Endodermal cell (in vitro differentiated cells): Measurements from ENCODE around the gene DGKK. TPM values are rescaled to one million over a fixed set of nuclear protein-coding genes. Genes with fewer than 3 reads are reported as not detected.
"Not testable (repeated sequence)": the region's sequence is repeated elsewhere in the genome, so short reads cannot be mapped to it uniquely, and the experiment has no call there.

Source experiments
- DNase-seq: peaks from one replicate; pipeline ENCODE4 v3.0.0-alpha.2; 2017
- H3K27ac ChIP-seq: 2 replicates; pipeline ENCODE4 v1.5.1; 2013; ENCODE audit warnings: mild to moderate bottlenecking, low read depth, low read length, moderate library complexity
- H3K27me3 ChIP-seq: 2 replicates; pipeline ENCODE4 v1.6.1; 2013; ENCODE audit warnings: mild to moderate bottlenecking, low read length, moderate library complexity; ENCODE audit not compliant: insufficient read depth, control insufficient read depth, poor library complexity, severe bottlenecking
- H3K36me3 ChIP-seq: 2 replicates; pipeline ENCODE4 v1.7.0; 2013; ENCODE audit warnings: mild to moderate bottlenecking, low read length, moderate library complexity; ENCODE audit not compliant: control insufficient read depth, insufficient read depth
- H3K4me1 ChIP-seq: one replicate; pipeline ENCODE4 v1.7.0; 2013; ENCODE audit warnings: low read length; ENCODE audit not compliant: control insufficient read depth, insufficient read depth
- H3K4me3 ChIP-seq: 2 replicates; pipeline ENCODE4 v1.5.1; 2013; ENCODE audit warnings: mild to moderate bottlenecking, low read length, moderate library complexity
- H3K9ac ChIP-seq: 2 replicates; pipeline ENCODE4 v1.6.1; 2013; ENCODE audit warnings: mild to moderate bottlenecking, low read length, moderate library complexity; ENCODE audit not compliant: poor library complexity, severe bottlenecking; ENCODE audit errors: extremely low read depth
- H3K9me3 ChIP-seq: 2 replicates; pipeline ENCODE4 v1.6.1; 2013; ENCODE audit warnings: mild to moderate bottlenecking, low read length, moderate library complexity; ENCODE audit not compliant: control insufficient read depth
- H3K27ac Mint-ChIP-seq: 2 replicates; pipeline ENCODE4 v1.8.0; 2020; ENCODE audit warnings: mixed read lengths
- H3K27me3 Mint-ChIP-seq: 2 replicates; pipeline ENCODE4 v1.8.0; 2021; ENCODE audit warnings: mild to moderate bottlenecking, mixed read lengths; ENCODE audit not compliant: insufficient read depth
- H3K36me3 Mint-ChIP-seq: 2 replicates; pipeline ENCODE4 v1.8.0; 2020; ENCODE audit warnings: low read depth, mixed read lengths
- H3K4me1 Mint-ChIP-seq: 2 replicates; pipeline ENCODE4 v1.8.0; 2020; ENCODE audit warnings: mixed read lengths
- H3K4me3 Mint-ChIP-seq: 2 replicates; pipeline ENCODE4 v1.8.0; 2020; ENCODE audit warnings: mild to moderate bottlenecking, moderate library complexity, mixed read lengths
- H3K9me3 Mint-ChIP-seq: 2 replicates; pipeline ENCODE4 v1.8.0; 2020; ENCODE audit warnings: mild to moderate bottlenecking, mixed read lengths
- WGBS, 2 experiments: methylation state at CpG; one replicate each; pipeline versions ENCODE4 v1.1.5 to v1.1.7; 2013; ENCODE audit warnings: missing lambda C conversion rate in 2 of 2, mixed read lengths in 1 of 2; ENCODE audit not compliant: insufficient coverage in 1 of 2, insufficient read length in 1 of 2; 5-methylcytosine and 5-hydroxymethylcytosine counted together
- total RNA-seq, 2 donors: library from RNA; stranded (reverse); fragmentation: NEBNext Ultra II Directional in 1 of 2; extraction: Animal tissue kit (Norgen Biotek cat#: 25700) in 1 of 2; gene quantifications; 2 replicates in 1 of 2; 3 replicates in 1 of 2; pipeline ENCODE4 v1.2.1, GENCODE V29; 2021
- TF ChIP-seq, protein P1 (sequence below): fragments of 200-600 bp; sonication (generic); conservative IDR thresholded peaks from 2 replicates; pipeline ENCODE4 v1.5.0; 2021; ENCODE audit warnings: antibody characterized with exemption, mild to moderate bottlenecking

Gene DGKK
- total RNA-seq, 2 donors from 2014 or later: 3.5 to 4.8 TPM

GRCh38 chrX:50333308-50333707 lies 137.3 kb downstream of the DGKK start:
- Mint-ChIP-seq H3K27me3 (no peaks in the 10 kb centered on the region), H3K9me3 (peaks cover 62% of the 10 kb centered on the region), H3K4me3 (no peak overlapping the region), H3K4me1 (no peaks in the 10 kb centered on the region), H3K27ac (no peak overlapping the region), H3K36me3 (no peaks in the 10 kb centered on the region)
- no peaks in the 10 kb centered on the region for H3K36me3 ChIP-seq
- no peak overlapping the region for H3K4me3 ChIP-seq
- H3K9me3 ChIP-seq: no peaks in the 10 kb centered on the region
- no peak for DNase-seq
- 91 to 100% methylated on average over 3 to 6 of the region's 6 CpGs for WGBS, 2 experiments
- TF ChIP-seq, protein P1, sequence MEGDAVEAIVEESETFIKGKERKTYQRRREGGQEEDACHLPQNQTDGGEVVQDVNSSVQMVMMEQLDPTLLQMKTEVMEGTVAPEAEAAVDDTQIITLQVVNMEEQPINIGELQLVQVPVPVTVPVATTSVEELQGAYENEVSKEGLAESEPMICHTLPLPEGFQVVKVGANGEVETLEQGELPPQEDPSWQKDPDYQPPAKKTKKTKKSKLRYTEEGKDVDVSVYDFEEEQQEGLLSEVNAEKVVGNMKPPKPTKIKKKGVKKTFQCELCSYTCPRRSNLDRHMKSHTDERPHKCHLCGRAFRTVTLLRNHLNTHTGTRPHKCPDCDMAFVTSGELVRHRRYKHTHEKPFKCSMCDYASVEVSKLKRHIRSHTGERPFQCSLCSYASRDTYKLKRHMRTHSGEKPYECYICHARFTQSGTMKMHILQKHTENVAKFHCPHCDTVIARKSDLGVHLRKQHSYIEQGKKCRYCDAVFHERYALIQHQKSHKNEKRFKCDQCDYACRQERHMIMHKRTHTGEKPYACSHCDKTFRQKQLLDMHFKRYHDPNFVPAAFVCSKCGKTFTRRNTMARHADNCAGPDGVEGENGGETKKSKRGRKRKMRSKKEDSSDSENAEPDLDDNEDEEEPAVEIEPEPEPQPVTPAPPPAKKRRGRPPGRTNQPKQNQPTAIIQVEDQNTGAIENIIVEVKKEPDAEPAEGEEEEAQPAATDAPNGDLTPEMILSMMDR: no peak
- no peaks in the 10 kb centered on the region for H3K4me1 ChIP-seq
- H3K27ac ChIP-seq: no peak overlapping the region
- H3K9ac ChIP-seq: no peak overlapping the region
- H3K27me3 ChIP-seq: no peaks in the 10 kb centered on the region

GRCh38 chrX:50332668-50333067 lies 138.0 kb downstream of the DGKK start:
- not testable (repeated sequence) for H3K4me1 Mint-ChIP-seq, H3K4me1 ChIP-seq, H3K27ac ChIP-seq, H3K4me3 Mint-ChIP-seq, H3K36me3 ChIP-seq, DNase-seq, H3K4me3 ChIP-seq, H3K9me3 ChIP-seq, H3K36me3 Mint-ChIP-seq, H3K27me3 Mint-ChIP-seq, H3K9ac ChIP-seq, H3K27me3 ChIP-seq, H3K27ac Mint-ChIP-seq
- WGBS, 2 experiments: 47% methylated on average over 3 of the region's 5 CpGs; no CpG with 5 or more reads in 1 of the 2 experiments
- H3K9me3 Mint-ChIP-seq: peaks cover 62% of the 10 kb centered on the region
- TF ChIP-seq, protein P1: peak; percentile 62

DNA sequence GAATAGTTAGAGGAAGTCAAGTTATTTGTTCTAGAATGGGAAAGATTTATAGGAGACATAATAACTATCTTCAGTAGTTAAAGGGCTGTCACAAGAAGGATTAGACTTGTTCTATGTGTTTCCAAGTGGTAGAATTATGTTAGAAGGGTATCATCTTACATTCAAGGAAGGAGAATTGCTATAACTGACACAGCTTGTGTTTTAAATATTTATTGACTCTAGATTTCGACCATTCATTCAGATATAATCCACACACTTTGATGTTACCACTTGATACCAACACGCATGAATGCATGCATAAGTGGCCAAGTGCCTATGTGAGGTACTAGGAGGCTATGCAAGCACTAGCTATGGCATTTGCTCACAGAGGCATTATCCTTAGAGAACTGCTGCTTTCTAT lies 143.4 kb downstream of the DGKK start:
- no peaks in the 10 kb centered on the region for H3K4me1 Mint-ChIP-seq
- H3K27ac ChIP-seq: no peak overlapping the region
- 88% methylated on average over 1 of the region's 2 CpGs; no CpG with 5 or more reads in 1 of the 2 experiments for WGBS, 2 experiments
- no peak overlapping the region for H3K27ac Mint-ChIP-seq
- peaks cover 50% of the 10 kb centered on the region for H3K9me3 Mint-ChIP-seq
- H3K9me3 ChIP-seq: no peaks in the 10 kb centered on the region
- no peak for DNase-seq
- no peaks in the 10 kb centered on the region for H3K4me1 ChIP-seq
- H3K9ac ChIP-seq: no peak overlapping the region
- no peak overlapping the region for H3K4me3 Mint-ChIP-seq
- TF ChIP-seq, protein P1: no peak
- H3K36me3 Mint-ChIP-seq: no peaks in the 10 kb centered on the region
- H3K4me3 ChIP-seq: no peak overlapping the region
- H3K27me3 ChIP-seq: no peaks in the 10 kb centered on the region
- H3K36me3 ChIP-seq: no peaks in the 10 kb centered on the region
- no peaks in the 10 kb centered on the region for H3K27me3 Mint-ChIP-seq
